ENCODE results near the gene ATRIP.

The ATRIP gene

GRCh38 chr3:48505968-48506504, 59.5 kb downstream of the ATRIP start:
- DNase-seq = no peak

GRCh38 chr3:48507256-48508061, 60.9 kb downstream of the ATRIP start:
- DNase-seq = no peak

- DNase-seq = no peak
These were observed 65.0 kb downstream of the ATRIP start for GRCh38 chr3:48511551-48511950.

GRCh38 chr3:48514431-48515227, 68.1 kb downstream of the ATRIP start:
- no peak for DNase-seq
